Measurements from ENCODE around the gene JPH4.

DNA sequence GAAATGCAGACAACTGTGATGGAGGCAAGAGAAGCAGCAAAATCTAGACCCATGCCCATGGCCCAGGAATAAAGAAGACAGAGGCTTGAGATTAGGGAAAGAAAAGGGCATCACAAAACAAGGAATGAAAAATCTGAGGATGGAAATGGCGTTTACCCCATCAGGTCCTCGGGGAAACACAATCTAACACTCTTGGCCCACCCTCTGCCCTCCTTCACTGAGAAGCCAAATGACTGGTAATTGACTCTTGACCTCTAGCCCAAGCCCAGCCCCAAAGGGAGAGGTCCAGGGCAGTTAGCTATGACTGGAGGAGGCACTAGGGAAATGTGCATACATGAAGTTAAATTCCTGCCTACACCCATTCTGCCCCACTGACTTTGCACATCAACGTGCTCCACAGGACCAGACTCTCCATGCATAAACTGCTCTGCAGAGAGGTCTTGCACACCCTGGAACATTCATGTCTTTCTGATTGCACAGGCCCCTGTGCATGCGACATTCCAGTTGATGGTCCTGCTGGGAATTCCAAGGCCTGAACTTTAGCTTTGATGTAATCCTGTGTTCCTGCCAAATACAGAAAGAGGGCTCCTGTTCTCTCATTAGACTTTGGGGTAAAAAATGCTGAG, 32.7 kb downstream of the JPH4 start:
- TF ChIP-seq CREB1 (CRISPR knock-in tag; IDR thresholded peaks at IDR 0.05): no peak
- TF ChIP-seq SMAD4 (CRISPR knock-in tag; IDR thresholded peaks at IDR 0.05): no peak
- TF ChIP-seq, protein P1, sequence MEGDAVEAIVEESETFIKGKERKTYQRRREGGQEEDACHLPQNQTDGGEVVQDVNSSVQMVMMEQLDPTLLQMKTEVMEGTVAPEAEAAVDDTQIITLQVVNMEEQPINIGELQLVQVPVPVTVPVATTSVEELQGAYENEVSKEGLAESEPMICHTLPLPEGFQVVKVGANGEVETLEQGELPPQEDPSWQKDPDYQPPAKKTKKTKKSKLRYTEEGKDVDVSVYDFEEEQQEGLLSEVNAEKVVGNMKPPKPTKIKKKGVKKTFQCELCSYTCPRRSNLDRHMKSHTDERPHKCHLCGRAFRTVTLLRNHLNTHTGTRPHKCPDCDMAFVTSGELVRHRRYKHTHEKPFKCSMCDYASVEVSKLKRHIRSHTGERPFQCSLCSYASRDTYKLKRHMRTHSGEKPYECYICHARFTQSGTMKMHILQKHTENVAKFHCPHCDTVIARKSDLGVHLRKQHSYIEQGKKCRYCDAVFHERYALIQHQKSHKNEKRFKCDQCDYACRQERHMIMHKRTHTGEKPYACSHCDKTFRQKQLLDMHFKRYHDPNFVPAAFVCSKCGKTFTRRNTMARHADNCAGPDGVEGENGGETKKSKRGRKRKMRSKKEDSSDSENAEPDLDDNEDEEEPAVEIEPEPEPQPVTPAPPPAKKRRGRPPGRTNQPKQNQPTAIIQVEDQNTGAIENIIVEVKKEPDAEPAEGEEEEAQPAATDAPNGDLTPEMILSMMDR (IDR thresholded peaks at IDR 0.05): no peak
- TF ChIP-seq, protein P2, sequence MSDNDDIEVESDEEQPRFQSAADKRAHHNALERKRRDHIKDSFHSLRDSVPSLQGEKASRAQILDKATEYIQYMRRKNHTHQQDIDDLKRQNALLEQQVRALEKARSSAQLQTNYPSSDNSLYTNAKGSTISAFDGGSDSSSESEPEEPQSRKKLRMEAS (CRISPR knock-in tag; IDR thresholded peaks at IDR 0.05): no peak
- TF ChIP-seq, protein P3, sequence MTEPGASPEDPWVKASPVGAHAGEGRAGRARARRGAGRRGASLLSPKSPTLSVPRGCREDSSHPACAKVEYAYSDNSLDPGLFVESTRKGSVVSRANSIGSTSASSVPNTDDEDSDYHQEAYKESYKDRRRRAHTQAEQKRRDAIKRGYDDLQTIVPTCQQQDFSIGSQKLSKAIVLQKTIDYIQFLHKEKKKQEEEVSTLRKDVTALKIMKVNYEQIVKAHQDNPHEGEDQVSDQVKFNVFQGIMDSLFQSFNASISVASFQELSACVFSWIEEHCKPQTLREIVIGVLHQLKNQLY (CRISPR knock-in tag; IDR thresholded peaks at IDR 0.05): no peak
- TF ChIP-seq ESRRA (CRISPR knock-in tag; IDR thresholded peaks at IDR 0.05; ENCODE audit: borderline replicate concordance): no peak
- TF ChIP-seq FOXJ3 (CRISPR knock-in tag; IDR thresholded peaks at IDR 0.05; ENCODE audit: borderline replicate concordance): no peak
- TF ChIP-seq, protein P4, sequence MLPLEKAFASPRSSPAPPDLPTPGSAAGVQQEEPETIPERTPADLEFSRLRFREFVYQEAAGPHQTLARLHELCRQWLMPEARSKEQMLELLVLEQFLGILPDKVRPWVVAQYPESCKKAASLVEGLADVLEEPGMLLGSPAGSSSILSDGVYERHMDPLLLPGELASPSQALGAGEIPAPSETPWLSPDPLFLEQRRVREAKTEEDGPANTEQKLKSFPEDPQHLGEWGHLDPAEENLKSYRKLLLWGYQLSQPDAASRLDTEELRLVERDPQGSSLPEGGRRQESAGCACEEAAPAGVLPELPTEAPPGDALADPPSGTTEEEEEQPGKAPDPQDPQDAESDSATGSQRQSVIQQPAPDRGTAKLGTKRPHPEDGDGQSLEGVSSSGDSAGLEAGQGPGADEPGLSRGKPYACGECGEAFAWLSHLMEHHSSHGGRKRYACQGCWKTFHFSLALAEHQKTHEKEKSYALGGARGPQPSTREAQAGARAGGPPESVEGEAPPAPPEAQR (CRISPR knock-in tag; IDR thresholded peaks at IDR 0.05): no peak
- TF ChIP-seq, protein P5, sequence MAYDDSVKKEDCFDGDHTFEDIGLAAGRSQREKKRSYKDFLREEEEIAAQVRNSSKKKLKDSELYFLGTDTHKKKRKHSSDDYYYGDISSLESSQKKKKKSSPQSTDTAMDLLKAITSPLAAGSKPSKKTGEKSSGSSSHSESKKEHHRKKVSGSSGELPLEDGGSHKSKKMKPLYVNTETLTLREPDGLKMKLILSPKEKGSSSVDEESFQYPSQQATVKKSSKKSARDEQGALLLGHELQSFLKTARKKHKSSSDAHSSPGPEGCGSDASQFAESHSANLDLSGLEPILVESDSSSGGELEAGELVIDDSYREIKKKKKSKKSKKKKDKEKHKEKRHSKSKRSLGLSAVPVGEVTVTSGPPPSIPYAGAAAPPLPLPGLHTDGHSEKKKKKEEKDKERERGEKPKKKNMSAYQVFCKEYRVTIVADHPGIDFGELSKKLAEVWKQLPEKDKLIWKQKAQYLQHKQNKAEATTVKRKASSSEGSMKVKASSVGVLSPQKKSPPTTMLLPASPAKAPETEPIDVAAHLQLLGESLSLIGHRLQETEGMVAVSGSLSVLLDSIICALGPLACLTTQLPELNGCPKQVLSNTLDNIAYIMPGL (CRISPR knock-in tag; IDR thresholded peaks at IDR 0.05): no peak
- no peak for TF ChIP-seq NR2C2 (CRISPR knock-in tag; IDR thresholded peaks at IDR 0.05)
- no peak for TF ChIP-seq ZNF232 (CRISPR knock-in tag; IDR thresholded peaks at IDR 0.05)
- TF ChIP-seq, protein P6, sequence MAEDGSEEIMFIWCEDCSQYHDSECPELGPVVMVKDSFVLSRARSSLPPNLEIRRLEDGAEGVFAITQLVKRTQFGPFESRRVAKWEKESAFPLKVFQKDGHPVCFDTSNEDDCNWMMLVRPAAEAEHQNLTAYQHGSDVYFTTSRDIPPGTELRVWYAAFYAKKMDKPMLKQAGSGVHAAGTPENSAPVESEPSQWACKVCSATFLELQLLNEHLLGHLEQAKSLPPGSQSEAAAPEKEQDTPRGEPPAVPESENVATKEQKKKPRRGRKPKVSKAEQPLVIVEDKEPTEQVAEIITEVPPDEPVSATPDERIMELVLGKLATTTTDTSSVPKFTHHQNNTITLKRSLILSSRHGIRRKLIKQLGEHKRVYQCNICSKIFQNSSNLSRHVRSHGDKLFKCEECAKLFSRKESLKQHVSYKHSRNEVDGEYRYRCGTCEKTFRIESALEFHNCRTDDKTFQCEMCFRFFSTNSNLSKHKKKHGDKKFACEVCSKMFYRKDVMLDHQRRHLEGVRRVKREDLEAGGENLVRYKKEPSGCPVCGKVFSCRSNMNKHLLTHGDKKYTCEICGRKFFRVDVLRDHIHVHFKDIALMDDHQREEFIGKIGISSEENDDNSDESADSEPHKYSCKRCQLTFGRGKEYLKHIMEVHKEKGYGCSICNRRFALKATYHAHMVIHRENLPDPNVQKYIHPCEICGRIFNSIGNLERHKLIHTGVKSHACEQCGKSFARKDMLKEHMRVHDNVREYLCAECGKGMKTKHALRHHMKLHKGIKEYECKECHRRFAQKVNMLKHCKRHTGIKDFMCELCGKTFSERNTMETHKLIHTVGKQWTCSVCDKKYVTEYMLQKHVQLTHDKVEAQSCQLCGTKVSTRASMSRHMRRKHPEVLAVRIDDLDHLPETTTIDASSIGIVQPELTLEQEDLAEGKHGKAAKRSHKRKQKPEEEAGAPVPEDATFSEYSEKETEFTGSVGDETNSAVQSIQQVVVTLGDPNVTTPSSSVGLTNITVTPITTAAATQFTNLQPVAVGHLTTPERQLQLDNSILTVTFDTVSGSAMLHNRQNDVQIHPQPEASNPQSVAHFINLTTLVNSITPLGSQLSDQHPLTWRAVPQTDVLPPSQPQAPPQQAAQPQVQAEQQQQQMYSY (CRISPR knock-in tag; IDR thresholded peaks at IDR 0.05): no peak

All from WTC11 (cell line).